ENCODE results near the gene NSDHL.

The NSDHL gene

GRCh38 chrX:152845618-152846240, 14.9 kb downstream of the NSDHL start:
- no peak for DNase-seq

- DNase-seq, result no peak
These were observed 16.4 kb downstream of the NSDHL start for GRCh38 chrX:152847281-152847680.

GRCh38 chrX:152850465-152850864, 19.6 kb downstream of the NSDHL start:
- DNase-seq, result no peak

GRCh38 chrX:152853986-152854385, 23.1 kb downstream of the NSDHL start:
- DNase-seq, result no peak

- DNase-seq, result no peak
These were observed 30.3 kb downstream of the NSDHL start for GRCh38 chrX:152861116-152861515.

- no peak for DNase-seq
These were observed 31.0 kb downstream of the NSDHL start for GRCh38 chrX:152861826-152862225.

GRCh38 chrX:152865232-152865920, 34.5 kb downstream of the NSDHL start:
- no peak for DNase-seq

- DNase-seq, result no peak
These were observed 35.5 kb downstream of the NSDHL start for GRCh38 chrX:152866386-152866785.

GRCh38 chrX:152869972-152870371, 39.1 kb downstream of the NSDHL start:
- no peak for DNase-seq

GRCh38 chrX:152871260-152871659, 40.4 kb downstream of the NSDHL start:
- no peak for DNase-seq

- no peak for DNase-seq
These were observed 41.7 kb downstream of the NSDHL start for GRCh38 chrX:152872522-152872921.

GRCh38 chrX:152873361-152873760, 42.5 kb downstream of the NSDHL start:
- no peak for DNase-seq

GRCh38 chrX:152876931-152877840, 46.3 kb downstream of the NSDHL start:
- DNase-seq, result no peak

GRCh38 chrX:152878976-152879755, 48.3 kb downstream of the NSDHL start:
- DNase-seq, result no peak

- DNase-seq, result no peak
These were observed 50.4 kb downstream of the NSDHL start for GRCh38 chrX:152881289-152881688.

- no peak for DNase-seq
These were observed 53.3 kb downstream of the NSDHL start for GRCh38 chrX:152884171-152884570.

- no peak for DNase-seq
These were observed 55.9 kb downstream of the NSDHL start for GRCh38 chrX:152886716-152887115.

- DNase-seq, result no peak
These were observed 61.6 kb downstream of the NSDHL start for GRCh38 chrX:152892499-152892898.

GRCh38 chrX:152892999-152893891, 62.4 kb downstream of the NSDHL start:
- DNase-seq, result no peak

GRCh38 chrX:152893980-152894610, 63.2 kb downstream of the NSDHL start:
- DNase-seq, result no peak

GRCh38 chrX:152895121-152895520, 64.3 kb downstream of the NSDHL start:
- no peak for DNase-seq
